Gastroesophageal sphincter (tissue), 4 donors: ENCODE data around the gene OR4A15. TPM values are rescaled to one million over a fixed set of nuclear protein-coding genes. Genes with fewer than 3 reads are reported as not detected.

Experiments
- ATAC-seq: fragments of 150-250 bp; one replicate; pipeline ENCODE4 v1.9.1; 2016; ENCODE audit warnings: mild to moderate bottlenecking, moderate library complexity
- H3K27ac ChIP-seq, 4 donors: fragments of 200-600 bp; sonication (generic) in 3 of 4; 1 replicate in 3 of 4; 2 replicates in 1 of 4; pipeline ENCODE4 v1.5.1; 2016 to 2019
- H3K27me3 ChIP-seq: fragments of 200-600 bp; sonication (generic); one replicate; pipeline ENCODE4 v1.5.1; 2019
- H3K36me3 ChIP-seq, 2 donors: fragments of 200-600 bp; sonication (generic); one replicate each; pipeline ENCODE4 v1.5.1; 2019; ENCODE audit warnings: control low read depth in 1 of 2
- H3K4me1 ChIP-seq, 3 donors: fragments of 200-600 bp; sonication (generic); 1 replicate in 2 of 3; 2 replicates in 1 of 3; pipeline ENCODE4 v1.5.1; 2016 to 2019; ENCODE audit warnings: control low read depth in 2 of 3
- H3K4me3 ChIP-seq, 2 donors: fragments of 200-600 bp; sonication (generic); one replicate each; pipeline ENCODE4 v1.5.1; 2019; ENCODE audit warnings: mild to moderate bottlenecking in 1 of 2, moderate library complexity in 1 of 2
- H3K9me3 ChIP-seq, 3 donors: fragments of 200-600 bp; sonication (generic); one replicate each; pipeline ENCODE4 v1.5.1; 2017 to 2019; ENCODE audit warnings: control low read depth in 2 of 3
- CTCF ChIP-seq, 4 experiments: fragments of 200-600 bp in 2 of 4; fragments of 450-650 bp in 2 of 4; sonication (generic) in 1 of 4; IDR thresholded peaks; one replicate each; pipeline ENCODE4 v1.5.1; 2017 to 2019; ENCODE audit warnings: antibody characterized with exemption in 4 of 4, mild to moderate bottlenecking in 2 of 4, moderate library complexity in 2 of 4
- EP300 ChIP-seq: sonication (generic); formaldehyde crosslinking; IDR thresholded peaks from one replicate; pipeline ENCODE4 v1.6.1; 2017; ENCODE audit warnings: antibody characterized with exemption, mild to moderate bottlenecking
- POLR2A ChIP-seq, 2 donors: fragments of 450-650 bp; IDR thresholded peaks; one replicate each; pipeline ENCODE4 v1.6.1; 2017; ENCODE audit warnings: antibody characterized with exemption in 2 of 2, mild to moderate bottlenecking in 2 of 2, moderate library complexity in 1 of 2
- POLR2AphosphoS5 ChIP-seq: sonication (generic); formaldehyde crosslinking; IDR thresholded peaks from one replicate; pipeline ENCODE4 v1.6.1; 2017; ENCODE audit warnings: antibody characterized with exemption
- WGBS, 2 donors: methylation state at CpG; one replicate each; pipeline ENCODE4 v1.1.5; 2018; ENCODE audit warnings: low coverage in 1 of 2; 5-methylcytosine and 5-hydroxymethylcytosine counted together
- small RNA-seq, 4 donors: library from RNA; depleted of rRNA; stranded (forward); fragments of <200 nt; gene quantifications; one replicate each; pipeline ENCODE3, GENCODE V24; 2016
- total RNA-seq, 4 donors: library from RNA; depleted of rRNA; stranded (reverse); fragments of >200 nt; gene quantifications; one replicate each; pipeline ENCODE4 v1.1.0, GENCODE V29; 2016

Gene OR4A15
- total RNA-seq, 4 donors from 2014 or later = not detected

GRCh38 chr11:55357560-55358184 is 10.1 kb upstream of the OR4A15 start:
- no peaks in the 10 kb centered on the region for H3K36me3 ChIP-seq
- no peaks in the 10 kb centered on the region for H3K4me1 ChIP-seq
- WGBS, 2 donors = 17% methylated on average over 1 of the region's 1 CpG; no CpG with 5 or more reads in 1 of the 2 donors
- H3K27me3 ChIP-seq = no peaks in the 10 kb centered on the region
- H3K4me3 ChIP-seq = no peak overlapping the region
- peaks cover 0 to 16% (median 0%) of the 10 kb centered on the region in 3 donors for H3K9me3 ChIP-seq
- no peak overlapping the region for H3K27ac ChIP-seq
- no peak for ATAC-seq
- TF ChIP-seq CTCF (IDR thresholded peaks at IDR 0.05) (no peak), POLR2AphosphoS5 (no peak), EP300 (no peak), POLR2A (IDR thresholded peaks at IDR 0.05) (no peak)

GRCh38 chr11:55401011-55401410 is 33.2 kb downstream of the OR4A15 start:
- H3K4me1 ChIP-seq = no peaks in the 10 kb centered on the region
- no peak overlapping the region for H3K27ac ChIP-seq
- no peaks in the 10 kb centered on the region for H3K36me3 ChIP-seq
- TF ChIP-seq POLR2AphosphoS5 (no peak), EP300 (no peak), CTCF (IDR thresholded peaks at IDR 0.05) (no peak), POLR2A (IDR thresholded peaks at IDR 0.05) (no peak)
- no peaks in the 10 kb centered on the region for H3K27me3 ChIP-seq
- no peak overlapping the region for H3K4me3 ChIP-seq
- peaks cover 0 to 20% (median 0%) of the 10 kb centered on the region in 3 donors for H3K9me3 ChIP-seq
- no peak for ATAC-seq
- 7 to 17% methylated on average over 1 of the region's 1 CpG for WGBS, 2 donors

Small RNAs within 50 kb of the gene (small RNA-seq; reads per million reads assigned to genes)
- 0 reads per million in 4 donors for gene OR4X7P

Other genes starting within 250 kb of the OR4A15 start
- not detected for gene TRIM48, start 105.8 kb upstream of the OR4A15 start, total RNA-seq
- not detected for gene OR4A16, start 24.8 kb upstream of the OR4A15 start, total RNA-seq
- gene OR4C15, start 186.5 kb downstream of the OR4A15 start, total RNA-seq = not detected
- not detected for gene OR4C16, start 204.2 kb downstream of the OR4A15 start, total RNA-seq
- gene OR4C11, start 239.7 kb downstream of the OR4A15 start, total RNA-seq = not detected